WTC11 (cell line): ENCODE results near the gene SND1.

Experiments used
- CREM ChIP-seq: sonication (generic); formaldehyde crosslinking; IDR thresholded peaks from 2 replicates; pipeline ENCODE4 v1.8.1; 2022; ENCODE audit warnings: mild to moderate bottlenecking, missing genetic modification reagents, moderate library complexity
- NR2C2 ChIP-seq: sonication (generic); formaldehyde crosslinking; IDR thresholded peaks from 2 replicates; pipeline ENCODE4 v1.8.0; 2022; ENCODE audit warnings: mild to moderate bottlenecking, missing genetic modification reagents
- TF ChIP-seq, protein P1 (sequence below): fragments of 200-600 bp; IDR thresholded peaks from 2 replicates; pipeline ENCODE4 v1.8.0; 2022; ENCODE audit warnings: antibody characterized with exemption

DNA sequence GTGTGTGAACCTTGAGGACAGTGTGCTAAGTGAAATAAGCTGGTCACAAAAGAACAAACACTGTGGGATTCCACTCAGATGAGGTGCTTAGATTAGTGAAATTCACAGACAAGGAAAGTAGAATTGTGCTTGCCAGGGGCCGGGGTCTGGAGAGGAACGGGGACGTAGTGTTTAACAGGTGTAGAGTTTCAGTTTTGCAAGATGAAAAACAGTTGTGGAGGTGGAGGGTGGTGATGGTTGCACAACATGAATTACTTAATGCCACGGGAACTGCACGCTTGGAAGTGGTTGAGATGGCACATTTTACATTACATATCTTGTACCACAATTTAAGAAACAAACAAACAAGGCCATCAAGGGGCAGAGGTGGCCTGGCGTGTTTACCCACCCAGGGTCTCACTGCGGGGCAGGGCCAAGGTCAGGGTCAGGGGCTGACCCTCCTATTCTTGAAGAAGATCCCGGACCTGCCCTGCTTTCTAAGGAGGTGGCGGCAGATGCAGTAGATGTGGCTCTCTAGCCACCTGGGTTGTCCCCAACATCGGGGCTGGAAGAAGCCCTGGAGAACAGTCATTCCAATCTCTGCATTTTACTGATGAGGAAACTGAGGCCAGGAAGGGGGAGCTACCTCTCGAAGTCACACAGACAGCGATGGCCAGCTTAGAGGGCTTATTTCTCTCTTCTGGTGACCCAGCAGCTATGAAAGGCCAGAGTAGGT is 470.7 kb downstream of the SND1 start:
- TF ChIP-seq CREM (CRISPR knock-in tag), result no peak
- no peak for TF ChIP-seq NR2C2 (CRISPR knock-in tag)
- TF ChIP-seq, protein P1, sequence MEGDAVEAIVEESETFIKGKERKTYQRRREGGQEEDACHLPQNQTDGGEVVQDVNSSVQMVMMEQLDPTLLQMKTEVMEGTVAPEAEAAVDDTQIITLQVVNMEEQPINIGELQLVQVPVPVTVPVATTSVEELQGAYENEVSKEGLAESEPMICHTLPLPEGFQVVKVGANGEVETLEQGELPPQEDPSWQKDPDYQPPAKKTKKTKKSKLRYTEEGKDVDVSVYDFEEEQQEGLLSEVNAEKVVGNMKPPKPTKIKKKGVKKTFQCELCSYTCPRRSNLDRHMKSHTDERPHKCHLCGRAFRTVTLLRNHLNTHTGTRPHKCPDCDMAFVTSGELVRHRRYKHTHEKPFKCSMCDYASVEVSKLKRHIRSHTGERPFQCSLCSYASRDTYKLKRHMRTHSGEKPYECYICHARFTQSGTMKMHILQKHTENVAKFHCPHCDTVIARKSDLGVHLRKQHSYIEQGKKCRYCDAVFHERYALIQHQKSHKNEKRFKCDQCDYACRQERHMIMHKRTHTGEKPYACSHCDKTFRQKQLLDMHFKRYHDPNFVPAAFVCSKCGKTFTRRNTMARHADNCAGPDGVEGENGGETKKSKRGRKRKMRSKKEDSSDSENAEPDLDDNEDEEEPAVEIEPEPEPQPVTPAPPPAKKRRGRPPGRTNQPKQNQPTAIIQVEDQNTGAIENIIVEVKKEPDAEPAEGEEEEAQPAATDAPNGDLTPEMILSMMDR, result no peak
